Activated T-cell treated with anti-CD3 and anti-CD28 coated beads, Interleukin-2, amount 50 U/mL, for 24 hours (primary cell): ENCODE results near the gene BANP.
"Not testable (repeated sequence)": the region's sequence is repeated elsewhere in the genome, so short reads cannot be mapped to it uniquely, and the experiment has no call there.

ENCODE experiments used
- DNase-seq: peaks from one replicate; pipeline ENCODE4 v3.0.0-alpha.2; 2020
- H3K27ac Mint-ChIP-seq: 2 replicates; pipeline ENCODE4 v1.8.0; 2020; ENCODE audit warnings: mild to moderate bottlenecking, mixed read lengths
- H3K27me3 Mint-ChIP-seq: 2 replicates; pipeline ENCODE4 v1.8.0; 2020; ENCODE audit warnings: mixed read lengths
- H3K36me3 Mint-ChIP-seq: 2 replicates; pipeline ENCODE4 v1.8.0; 2020; ENCODE audit warnings: low read depth, mixed read lengths
- H3K4me1 Mint-ChIP-seq: 2 replicates; pipeline ENCODE4 v1.8.0; 2020; ENCODE audit warnings: low read depth, mixed read lengths
- H3K4me3 Mint-ChIP-seq: 2 replicates; pipeline ENCODE4 v1.8.0; 2020; ENCODE audit warnings: mild to moderate bottlenecking, moderate library complexity, mixed read lengths
- H3K9me3 Mint-ChIP-seq: 2 replicates; pipeline ENCODE4 v1.8.0; 2020; ENCODE audit warnings: mixed read lengths

BANP gene

GRCh38 chr16:88117476-88117868 lies 166.2 kb downstream of the BANP start:
- H3K27ac Mint-ChIP-seq = no peak overlapping the region
- H3K36me3 Mint-ChIP-seq = no peaks in the 10 kb centered on the region
- H3K4me1 Mint-ChIP-seq = no peaks in the 10 kb centered on the region
- H3K9me3 Mint-ChIP-seq = no peaks in the 10 kb centered on the region
- H3K27me3 Mint-ChIP-seq = peaks cover 7% of the 10 kb centered on the region
- H3K4me3 Mint-ChIP-seq = no peak overlapping the region
- no peak for DNase-seq

- Mint-ChIP-seq H3K4me3 (no peak overlapping the region), H3K36me3 (no peaks in the 10 kb centered on the region), H3K9me3 (no peaks in the 10 kb centered on the region), H3K27ac (no peak overlapping the region), H3K4me1 (no peaks in the 10 kb centered on the region), H3K27me3 (peaks cover 7% of the 10 kb centered on the region)
- no peak for DNase-seq
Observed at GRCh38 chr16:88118376-88118775, 167.1 kb downstream of the BANP start.

- not testable (repeated sequence) for H3K27me3 Mint-ChIP-seq, H3K4me3 Mint-ChIP-seq, H3K4me1 Mint-ChIP-seq, H3K27ac Mint-ChIP-seq, H3K9me3 Mint-ChIP-seq, DNase-seq, H3K36me3 Mint-ChIP-seq
Observed at GRCh38 chr16:88118852-88119741, 167.9 kb downstream of the BANP start.

- not testable (repeated sequence) for H3K9me3 Mint-ChIP-seq, DNase-seq, H3K27me3 Mint-ChIP-seq, H3K27ac Mint-ChIP-seq, H3K4me3 Mint-ChIP-seq, H3K36me3 Mint-ChIP-seq, H3K4me1 Mint-ChIP-seq
Observed at GRCh38 chr16:88119881-88120751, 168.9 kb downstream of the BANP start.

GRCh38 chr16:88120812-88121211 lies 169.6 kb downstream of the BANP start:
- no peaks in the 10 kb centered on the region for H3K36me3 Mint-ChIP-seq
- DNase-seq = no peak
- no peaks in the 10 kb centered on the region for H3K9me3 Mint-ChIP-seq
- H3K27me3 Mint-ChIP-seq = peaks cover 6% of the 10 kb centered on the region
- H3K4me3 Mint-ChIP-seq = no peak overlapping the region
- no peak overlapping the region for H3K27ac Mint-ChIP-seq
- no peaks in the 10 kb centered on the region for H3K4me1 Mint-ChIP-seq

GRCh38 chr16:88121391-88121790 lies 170.2 kb downstream of the BANP start:
- DNase-seq, H3K4me1 Mint-ChIP-seq, H3K9me3 Mint-ChIP-seq, H3K27ac Mint-ChIP-seq, H3K4me3 Mint-ChIP-seq, H3K27me3 Mint-ChIP-seq, H3K36me3 Mint-ChIP-seq: not testable (repeated sequence)

GRCh38 chr16:88121886-88122580 lies 170.8 kb downstream of the BANP start:
- no peak overlapping the region for H3K4me3 Mint-ChIP-seq
- H3K27ac Mint-ChIP-seq = no peak overlapping the region
- no peaks in the 10 kb centered on the region for H3K36me3 Mint-ChIP-seq
- H3K9me3 Mint-ChIP-seq = no peaks in the 10 kb centered on the region
- no peaks in the 10 kb centered on the region for H3K4me1 Mint-ChIP-seq
- no peak for DNase-seq
- peaks cover 5% of the 10 kb centered on the region for H3K27me3 Mint-ChIP-seq
